ENCODE measurements around the gene TRPM1.

The TRPM1 gene

DNA sequence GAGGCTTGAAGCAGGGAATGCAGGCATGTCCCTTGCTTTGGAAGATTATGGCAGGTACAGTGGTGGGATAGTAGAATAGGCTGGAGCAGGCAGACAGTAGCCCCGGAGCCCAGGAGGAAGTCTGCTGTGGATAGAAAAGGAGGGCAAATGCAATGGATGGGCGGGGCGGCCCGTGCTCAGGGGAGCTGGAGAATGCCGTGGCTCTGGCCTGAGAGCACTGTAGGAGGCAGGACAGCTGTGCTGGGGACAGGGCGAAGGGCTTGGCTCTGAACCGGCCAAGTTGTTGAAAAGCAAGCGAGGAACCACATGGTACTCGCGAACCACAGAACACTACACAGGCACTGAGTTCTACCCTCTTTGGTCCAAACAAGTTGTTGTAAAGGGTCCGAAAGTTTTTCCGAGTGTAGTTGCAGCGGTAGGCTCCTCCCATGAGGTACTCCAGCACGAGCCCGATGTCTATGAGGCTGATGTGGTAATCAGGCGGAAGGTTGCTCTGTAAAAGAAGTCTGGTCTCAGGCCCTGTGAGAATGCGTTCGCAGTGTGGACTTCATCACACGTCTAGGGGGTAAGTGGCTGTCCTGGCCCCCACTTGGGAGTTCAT is 54.7 kb downstream of the TRPM1 start:
- no peak for DNase-seq

DNA sequence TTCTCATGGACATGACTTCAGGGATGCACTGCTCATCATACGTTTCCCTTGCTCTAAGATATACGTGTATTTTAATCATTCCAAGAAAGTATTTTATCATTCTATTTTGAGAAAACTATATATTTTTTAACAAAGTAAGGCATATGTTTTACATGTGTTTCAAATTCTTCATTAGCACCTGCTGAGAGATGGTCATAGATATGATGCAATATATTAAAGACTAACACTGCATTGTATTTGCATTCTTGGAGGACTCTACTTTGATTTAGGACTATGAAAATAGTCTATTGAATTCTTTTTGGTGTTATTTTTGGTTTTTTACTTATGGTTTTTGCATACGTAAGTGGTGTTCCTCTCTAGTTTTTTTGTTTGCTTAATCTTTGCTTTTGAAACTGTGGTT is 55.9 kb downstream of the TRPM1 start:
- no peak for DNase-seq

DNA sequence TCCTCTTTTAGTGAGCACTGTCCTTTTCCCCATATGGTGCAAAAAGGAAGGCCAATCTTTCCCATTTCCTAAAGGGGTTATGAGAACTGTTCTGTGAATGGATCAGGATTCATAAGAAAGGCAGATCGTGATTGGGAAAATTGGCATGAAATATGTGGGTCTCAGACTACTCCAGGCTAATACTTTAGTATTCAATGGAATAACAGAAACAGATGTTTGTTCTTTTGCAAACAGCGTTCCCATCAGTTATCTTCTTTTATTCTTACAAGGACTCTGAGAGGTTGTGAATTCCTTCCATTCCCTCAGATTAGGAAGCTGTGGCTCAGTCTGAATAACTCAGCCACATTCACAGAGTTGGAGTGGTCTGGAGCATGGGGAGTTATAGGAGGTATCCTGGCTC is 58.8 kb downstream of the TRPM1 start:
- no peak for DNase-seq

- no peak for DNase-seq
Observed at GRCh38 chr15:31041610-31042009, 59.9 kb downstream of the TRPM1 start.

- DNase-seq, result no peak
Observed at GRCh38 chr15:31040611-31041010, 60.9 kb downstream of the TRPM1 start.

GRCh38 chr15:31039961-31040360 is 61.6 kb downstream of the TRPM1 start:
- DNase-seq, result no peak

GRCh38 chr15:31037731-31038477 is 63.6 kb downstream of the TRPM1 start:
- no peak for DNase-seq

GRCh38 chr15:31036783-31037182 is 64.7 kb downstream of the TRPM1 start:
- no peak for DNase-seq

- DNase-seq, result no peak
Observed at GRCh38 chr15:31035610-31036009, 65.9 kb downstream of the TRPM1 start.

GRCh38 chr15:31034152-31034551 is 67.4 kb downstream of the TRPM1 start:
- DNase-seq, result no peak

GRCh38 chr15:31032961-31033371 is 68.6 kb downstream of the TRPM1 start:
- no peak for DNase-seq

DNA sequence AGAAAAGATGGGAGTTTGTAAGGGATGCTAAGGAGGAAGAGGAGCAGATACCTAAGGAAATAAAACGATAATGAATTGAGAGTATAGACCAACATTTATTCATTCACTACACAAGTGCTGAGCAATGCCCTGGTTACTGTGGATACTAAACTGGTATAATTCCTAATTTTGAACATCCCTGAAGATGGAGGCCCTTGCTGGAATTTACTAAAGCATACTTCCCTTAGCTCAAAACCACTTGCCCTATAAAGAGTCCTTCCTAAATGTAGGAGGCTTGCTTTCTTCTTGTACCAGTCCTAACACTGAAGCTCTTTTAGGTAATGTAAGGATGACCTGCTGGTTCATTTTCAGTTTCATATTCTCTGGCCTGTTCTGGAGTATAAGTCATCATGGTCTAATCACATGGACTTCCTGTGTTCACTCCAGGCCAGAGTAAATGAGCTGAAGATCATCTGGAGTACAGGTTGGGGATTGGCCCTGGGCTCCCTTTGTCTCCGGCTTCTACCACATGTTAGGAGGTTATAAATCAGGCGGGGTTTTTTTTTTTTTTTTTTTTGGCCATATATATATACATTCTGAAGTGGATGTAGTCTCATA is 70.0 kb downstream of the TRPM1 start:
- no peak for DNase-seq

- no peak for DNase-seq
Observed at GRCh38 chr15:31027910-31028578, 73.5 kb downstream of the TRPM1 start.

DNA sequence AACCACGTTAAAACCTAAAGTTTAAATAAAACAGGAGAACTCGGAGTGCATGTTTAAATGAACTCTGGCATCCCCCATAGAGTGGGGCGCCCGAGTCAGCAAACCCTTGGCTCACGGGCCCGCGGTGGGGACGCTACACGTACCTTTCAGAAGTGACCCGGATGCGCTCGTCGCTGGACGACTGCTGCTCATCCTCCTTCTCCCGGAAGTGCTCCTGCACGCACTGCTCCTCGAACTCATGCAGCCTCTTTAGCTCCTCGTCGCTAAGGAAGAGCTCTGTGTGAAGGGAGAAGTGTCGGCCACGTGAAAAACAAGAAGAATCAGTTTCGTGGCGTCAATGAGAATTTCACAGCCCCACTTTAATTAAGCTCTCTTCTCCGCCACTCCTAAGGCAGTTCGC is 75.5 kb downstream of the TRPM1 start:
- no peak for DNase-seq

- no peak for DNase-seq
Observed at GRCh38 chr15:31024979-31025378, 76.5 kb downstream of the TRPM1 start.

DNA sequence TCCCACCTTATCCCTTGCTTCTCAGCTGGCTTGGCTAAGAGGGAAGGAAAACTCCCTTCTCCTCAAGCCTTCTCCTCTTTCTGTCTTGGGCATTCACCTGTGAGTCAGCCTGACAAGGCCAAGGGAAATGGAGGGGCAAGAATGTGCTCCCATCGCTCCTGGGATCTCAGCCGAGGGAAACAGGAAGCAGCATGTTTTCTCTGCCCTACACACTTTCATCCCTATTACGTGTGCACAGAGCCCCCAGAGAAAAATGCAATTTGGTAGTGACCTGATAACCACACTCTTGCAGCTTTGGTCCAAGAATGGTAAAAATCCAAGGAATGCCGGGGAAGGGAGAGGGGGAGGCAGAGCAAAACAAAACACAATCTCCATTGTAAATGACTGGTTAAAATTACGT is 77.2 kb downstream of the TRPM1 start:
- no peak for DNase-seq

GRCh38 chr15:31023841-31024240 is 77.7 kb downstream of the TRPM1 start:
- no peak for DNase-seq

GRCh38 chr15:31021067-31021665 is 80.4 kb downstream of the TRPM1 start:
- no peak for DNase-seq

- no peak for DNase-seq
Observed at GRCh38 chr15:31020542-31020941, 81.0 kb downstream of the TRPM1 start.

DNA sequence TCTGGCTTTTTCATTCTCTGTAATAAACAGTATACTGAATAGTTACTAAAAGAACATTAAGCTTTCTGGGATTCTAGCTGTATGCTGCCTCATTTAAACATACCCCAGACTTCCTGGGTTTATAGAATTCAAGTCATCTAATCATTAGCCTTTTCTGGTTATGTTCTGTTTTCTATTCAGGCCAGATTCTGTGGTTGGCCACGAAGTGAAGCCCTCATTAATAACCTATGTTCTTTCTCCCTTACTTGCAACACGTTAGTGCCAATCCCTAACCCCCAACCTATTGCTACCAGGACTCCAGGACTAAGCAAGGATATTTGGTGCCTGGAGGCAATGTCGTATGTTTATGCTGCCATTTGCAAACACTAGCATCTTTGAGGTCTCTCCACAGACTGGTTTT is 81.5 kb downstream of the TRPM1 start:
- DNase-seq, result no peak

GRCh38 chr15:31017311-31017710 is 84.2 kb downstream of the TRPM1 start:
- no peak for DNase-seq

DNA sequence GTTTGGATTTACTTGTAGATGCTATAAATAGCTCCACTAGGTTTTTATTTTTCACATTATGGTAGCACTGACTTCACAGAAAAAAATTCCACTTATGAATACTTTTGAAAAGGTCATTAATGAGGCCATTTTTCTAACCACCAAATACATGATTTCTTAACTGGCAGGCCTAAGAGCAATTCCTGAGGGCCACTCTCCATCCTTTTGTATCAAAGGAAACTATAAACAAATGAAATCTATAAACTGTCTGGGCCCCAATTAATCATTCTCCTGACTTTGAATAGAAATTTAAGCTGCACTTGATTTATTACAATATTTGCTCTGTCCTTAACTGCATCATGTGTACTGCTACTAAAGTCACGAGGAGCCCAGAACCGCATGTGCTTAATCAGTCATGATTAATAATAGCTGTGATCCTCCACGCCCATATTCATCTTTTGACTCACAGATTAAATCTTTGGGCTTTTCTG is 85.0 kb downstream of the TRPM1 start:
- no peak for DNase-seq

- no peak for DNase-seq
Observed at GRCh38 chr15:31014608-31014925, 87.0 kb downstream of the TRPM1 start.

All from NK-92 treated with Interleukin-12 subunit alpha and Interleukin-12 subunit beta, amount 100 ng/mL, for 24 hours (cell line).